Measurements from ENCODE around the gene DGKA.

DGKA gene

GRCh38 chr12:55931780-55932550 is 1.0 kb downstream of the DGKA start:
- DNase-seq (ENCODE audit: low read depth), result peak; percentile 41
- peak overlapping the region; percentile 78 for H3K4me3 ChIP-seq (ENCODE audit: low read depth, low read length)

GRCh38 chr12:55932551-55932910 is 1.6 kb downstream of the DGKA start:
- H3K4me3 ChIP-seq (ENCODE audit: low read depth, low read length), result peak overlapping the region; percentile 78
- TF ChIP-seq CTCF (conservative IDR thresholded peaks at IDR 0.05; ENCODE audit: low read depth, low read length), result no peak
- DNase-seq (ENCODE audit: low read depth), result peak; percentile 39

More at GRCh38 chr12:55931780-55932550, 1.0 kb downstream of the DGKA start:
- no peak for TF ChIP-seq CTCF (conservative IDR thresholded peaks at IDR 0.05; ENCODE audit: low read depth, low read length)

- no peak for DNase-seq (ENCODE audit: low read depth)
- no peak overlapping the region for H3K4me3 ChIP-seq (ENCODE audit: low read depth, low read length)
Measured at GRCh38 chr12:55933169-55933798, 2.3 kb downstream of the DGKA start.

GRCh38 chr12:55933799-55934742 is 3.1 kb downstream of the DGKA start:
- no peak for TF ChIP-seq CTCF (conservative IDR thresholded peaks at IDR 0.05; ENCODE audit: low read depth, low read length)

More at GRCh38 chr12:55933169-55933798, 2.3 kb downstream of the DGKA start:
- TF ChIP-seq CTCF (conservative IDR thresholded peaks at IDR 0.05; ENCODE audit: low read depth, low read length), result no peak

GRCh38 chr12:55934773-55935172 is 3.8 kb downstream of the DGKA start:
- H3K4me3 ChIP-seq (ENCODE audit: low read depth, low read length), result no peak overlapping the region
- no peak for TF ChIP-seq CTCF (conservative IDR thresholded peaks at IDR 0.05; ENCODE audit: low read depth, low read length)
- no peak for DNase-seq (ENCODE audit: low read depth)

More at GRCh38 chr12:55933799-55934742, 3.1 kb downstream of the DGKA start:
- H3K4me3 ChIP-seq (ENCODE audit: low read depth, low read length), result no peak overlapping the region
- peak; percentile 4 for DNase-seq (ENCODE audit: low read depth)

- TF ChIP-seq CTCF (conservative IDR thresholded peaks at IDR 0.05; ENCODE audit: low read depth, low read length), result peak; percentile 16
- H3K4me3 ChIP-seq (ENCODE audit: low read depth, low read length), result peak overlapping the region; percentile 56
- DNase-seq (ENCODE audit: low read depth), result peak; percentile 11
Measured at GRCh38 chr12:55935738-55936151, 4.8 kb downstream of the DGKA start.

Data from choroid plexus epithelial cell (primary cell).